Progenitor cell of endocrine pancreas (in vitro differentiated cells): ENCODE measurements around the gene PTPN14. TPM values are rescaled to one million over a fixed set of nuclear protein-coding genes. Genes with fewer than 3 reads are reported as not detected.

Experiments used
- DNase-seq: peaks from one replicate; pipeline ENCODE4 v3.0.0; 2021; ENCODE audit warnings: low spot score; ENCODE audit not compliant: unreplicated experiment
- H3K27ac Mint-ChIP-seq: 2 replicates; pipeline ENCODE4 v1.8.0; 2021; ENCODE audit warnings: mild to moderate bottlenecking, moderate library complexity, mixed read lengths
- H3K27me3 Mint-ChIP-seq: 2 replicates; pipeline ENCODE4 v1.8.0; 2021; ENCODE audit warnings: mixed read lengths
- H3K36me3 Mint-ChIP-seq: 2 replicates; pipeline ENCODE4 v1.8.0; 2022; ENCODE audit warnings: mixed read lengths; ENCODE audit not compliant: insufficient read depth
- H3K4me1 Mint-ChIP-seq: 2 replicates; pipeline ENCODE4 v1.8.0; 2021; ENCODE audit warnings: low read depth, mixed read lengths
- H3K4me3 Mint-ChIP-seq: 2 replicates; pipeline ENCODE4 v1.8.0; 2021; ENCODE audit warnings: low read depth, mild to moderate bottlenecking, moderate library complexity, mixed read lengths
- H3K9me3 Mint-ChIP-seq: 2 replicates; pipeline ENCODE4 v1.8.0; 2021; ENCODE audit warnings: low read depth, mixed read lengths
- CTCF ChIP-seq: fragments of 200-600 bp; sonication (generic); IDR thresholded peaks from one replicate; pipeline ENCODE4 v1.5.0; 2021; ENCODE audit warnings: antibody characterized with exemption, mild to moderate bottlenecking; ENCODE audit not compliant: unreplicated experiment
- total RNA-seq: library from RNA; stranded (reverse); gene quantifications from 2 replicates; pipeline ENCODE4 v1.2.1, GENCODE V29; 2021

Gene PTPN14
- total RNA-seq, 1 donor from 2014 or later, result 37.0 TPM

- peak overlapping the region; percentile 7 for H3K27ac Mint-ChIP-seq
- peaks cover 7% of the 10 kb centered on the region for H3K36me3 Mint-ChIP-seq
- H3K9me3 Mint-ChIP-seq, result no peaks in the 10 kb centered on the region
- H3K4me1 Mint-ChIP-seq, result peaks cover 15% of the 10 kb centered on the region
- no peaks in the 10 kb centered on the region for H3K27me3 Mint-ChIP-seq
- DNase-seq, result no peak
- no peak for TF ChIP-seq CTCF
- no peak overlapping the region for H3K4me3 Mint-ChIP-seq
Measured at GRCh38 chr1:214466403-214467077, 84.9 kb downstream of the PTPN14 start.

DNA sequence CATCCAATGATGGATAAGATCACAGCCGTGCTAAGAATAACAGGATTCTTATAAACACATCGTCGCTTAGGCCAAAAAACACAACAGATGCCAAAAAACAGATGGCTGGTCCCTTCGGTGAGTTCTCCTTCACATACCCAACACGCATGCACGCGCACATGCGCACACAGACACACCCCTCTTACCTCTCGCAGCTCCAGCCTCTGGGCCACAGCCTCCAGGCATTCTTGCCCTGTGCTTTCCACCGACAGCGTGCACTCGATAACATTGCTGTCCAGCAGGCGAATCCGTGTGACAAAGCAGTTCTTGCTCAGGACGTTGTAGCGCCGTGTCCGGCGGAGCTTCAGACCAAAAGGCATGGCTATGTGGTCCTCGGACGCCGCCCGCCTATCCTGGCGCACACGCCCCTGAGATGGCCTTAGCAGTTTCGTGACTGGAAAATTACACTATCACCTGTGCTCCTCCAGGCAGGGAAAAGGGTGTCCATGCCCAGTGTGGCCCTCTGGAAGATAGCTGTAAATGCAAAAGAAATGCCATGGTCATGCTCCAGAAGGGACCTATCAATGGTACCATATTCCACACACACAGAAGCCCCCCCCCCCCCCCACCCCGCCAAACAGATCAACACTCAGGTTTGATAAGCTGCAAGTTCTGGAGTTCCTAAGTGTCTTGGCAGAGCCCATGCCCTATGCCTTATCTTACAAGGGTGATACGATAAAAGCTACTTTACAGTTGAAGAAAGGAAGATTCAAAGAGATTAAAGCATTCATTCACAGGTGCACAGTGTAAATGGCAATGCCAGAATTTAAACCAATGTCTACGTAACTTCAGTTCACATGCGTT lies 86.7 kb downstream of the PTPN14 start:
- no peak overlapping the region for H3K27ac Mint-ChIP-seq
- no peak overlapping the region for H3K4me3 Mint-ChIP-seq
- H3K27me3 Mint-ChIP-seq, result no peaks in the 10 kb centered on the region
- H3K4me1 Mint-ChIP-seq, result peaks cover 27% of the 10 kb centered on the region
- DNase-seq, result no peak
- peaks cover 7% of the 10 kb centered on the region for H3K36me3 Mint-ChIP-seq
- no peaks in the 10 kb centered on the region for H3K9me3 Mint-ChIP-seq
- TF ChIP-seq CTCF, result no peak

DNA sequence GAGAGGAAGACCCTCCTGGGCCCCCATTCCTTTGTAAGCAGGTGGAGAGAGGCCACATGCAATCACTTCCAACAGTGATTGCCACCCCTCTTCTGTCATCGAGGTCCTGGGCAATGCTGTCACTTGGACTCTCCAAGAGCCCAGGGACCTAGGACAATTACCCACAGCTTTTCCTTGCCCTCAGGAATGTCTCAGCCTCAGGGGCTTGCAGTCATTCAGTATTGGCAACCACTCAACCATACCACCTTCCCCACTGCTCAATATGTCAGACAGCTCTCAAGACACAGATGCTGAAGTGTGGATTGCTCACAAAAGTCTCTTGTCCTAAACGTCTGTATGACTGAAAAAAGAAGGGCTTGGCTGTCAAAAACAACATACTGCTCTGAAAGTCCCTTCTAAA lies 87.8 kb downstream of the PTPN14 start:
- H3K4me1 Mint-ChIP-seq, result peaks cover 28% of the 10 kb centered on the region
- no peak overlapping the region for H3K4me3 Mint-ChIP-seq
- no peaks in the 10 kb centered on the region for H3K27me3 Mint-ChIP-seq
- no peak for TF ChIP-seq CTCF
- peaks cover 7% of the 10 kb centered on the region for H3K36me3 Mint-ChIP-seq
- H3K9me3 Mint-ChIP-seq, result no peaks in the 10 kb centered on the region
- H3K27ac Mint-ChIP-seq, result no peak overlapping the region
- DNase-seq, result no peak

GRCh38 chr1:214462882-214463281 lies 88.5 kb downstream of the PTPN14 start:
- Mint-ChIP-seq H3K9me3 (no peaks in the 10 kb centered on the region), H3K27me3 (no peaks in the 10 kb centered on the region), H3K4me3 (no peak overlapping the region), H3K27ac (no peak overlapping the region), H3K36me3 (peaks cover 7% of the 10 kb centered on the region), H3K4me1 (peaks cover 28% of the 10 kb centered on the region)
- TF ChIP-seq CTCF, result no peak
- no peak for DNase-seq

DNA sequence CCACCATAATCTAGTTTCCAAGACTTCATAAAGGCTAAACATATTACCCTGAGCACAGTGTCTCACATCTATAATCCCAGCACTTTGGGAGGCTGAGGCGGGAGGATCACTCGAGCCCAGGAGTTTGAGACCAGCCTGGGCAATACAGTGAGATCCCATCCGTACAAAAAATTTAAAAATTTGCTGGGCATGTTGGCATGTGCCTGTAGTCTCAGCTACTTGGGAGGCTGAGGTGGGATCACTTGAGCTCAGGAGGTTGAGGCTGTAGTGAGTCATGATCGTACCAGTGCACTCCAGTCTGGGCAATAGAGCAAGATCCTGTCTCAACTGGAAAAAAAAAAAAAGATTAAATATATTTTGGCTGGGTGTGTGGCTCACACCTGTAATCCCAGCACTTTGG lies 90.1 kb downstream of the PTPN14 start:
- no peak overlapping the region for H3K27ac Mint-ChIP-seq
- H3K27me3 Mint-ChIP-seq, result no peaks in the 10 kb centered on the region
- H3K4me1 Mint-ChIP-seq, result peaks cover 23% of the 10 kb centered on the region
- no peak for DNase-seq
- no peaks in the 10 kb centered on the region for H3K9me3 Mint-ChIP-seq
- H3K4me3 Mint-ChIP-seq, result no peak overlapping the region
- no peak for TF ChIP-seq CTCF
- H3K36me3 Mint-ChIP-seq, result peaks cover 7% of the 10 kb centered on the region
